K562 (cell line): Measurements from ENCODE around the gene ATP6V1G2. TPM values are rescaled to one million over a fixed set of nuclear protein-coding genes. Genes with fewer than 3 reads are reported as not detected.

ENCODE experiments used
- ATAC-seq: fragments of 200-7000 bp; cut with Tn5 transposase; 3 replicates; pipeline ENCODE4 v1.9.1; 2020; ENCODE audit warnings: moderate library complexity
- BruUV-seq: library from RNA; stranded (reverse); fragments of 400-500 nt; replicated peaks from 2 replicates; lab custom pipeline; 2021; lab: Mats Ljungman, UMichigan
- CTCF ChIA-PET: fragments of 300-600 bp; formaldehyde crosslinking; extraction: SDS; loops from one replicate; lab custom pipeline; 2021; ENCODE audit warnings: low intra/inter-chr PET ratio; lab: Yijun Ruan, JAX
- POLR2A ChIA-PET: fragments of 300-600, 350-650 bp; sonication (Branson Sonifier 250); formaldehyde crosslinking; extraction: SDS; loops from one replicate; lab custom pipeline; 2021; ENCODE audit warnings: antibody characterized with exemption, inconsistent platforms; lab: Yijun Ruan, JAX
- DNase-seq, 4 experiments: peaks; one replicate each; pipeline versions ENCODE4 v3.0.0 to v3.0.0-alpha.2; 2011 to 2018; ENCODE audit warnings: low spot score in 3 of 4, mixed read lengths in 3 of 4; ENCODE audit errors: extremely low read depth in 1 of 4
- FAIRE-seq: peaks from 2 replicates; lab custom pipeline; 2011; peaks lifted over from hg19 to GRCh38; lab: Jason Lieb, UNC
- H2AFZ ChIP-seq: 2 replicates; pipeline ENCODE4 v1.6.0; 2011; ENCODE audit warnings: low read depth, low read length, control low read depth, inconsistent platforms
- H3K27ac ChIP-seq: fragments of 200-600 bp; 3 replicates; pipeline ENCODE4 v1.8.0; 2011; ENCODE audit warnings: low read depth, mild to moderate bottlenecking, control low read depth, inconsistent platforms, low read length, moderate library complexity, mixed read lengths; ENCODE audit errors: extremely low read depth
- H3K27me3 ChIP-seq, 2 experiments: fragments of 300-600 bp in 1 of 2; 2 replicates in 1 of 2; 3 replicates in 1 of 2; pipeline versions ENCODE4 v1.6.0 to v1.8.0; 2011; ENCODE audit warnings: inconsistent platforms in 2 of 2, low read length in 2 of 2, mild to moderate bottlenecking in 1 of 2, mixed read lengths in 1 of 2, moderate library complexity in 1 of 2; ENCODE audit not compliant: control insufficient read depth in 2 of 2, insufficient read depth in 2 of 2
- H3K36me3 ChIP-seq: fragments of 300-600 bp; 3 replicates; pipeline ENCODE4 v1.8.0; 2011; ENCODE audit warnings: mild to moderate bottlenecking, low read length, inconsistent platforms; ENCODE audit not compliant: control insufficient read depth, insufficient read depth
- H3K4me1 ChIP-seq, 2 experiments: fragments of 200-600 bp in 1 of 2; replicated peaks in 1 of 2; 2 replicates in 1 of 2; 3 replicates in 1 of 2; pipeline versions ENCODE4 v1.5.1 to v1.8.0; 2011; ENCODE audit warnings: inconsistent platforms in 2 of 2, low read length in 2 of 2, mild to moderate bottlenecking in 1 of 2, mixed read lengths in 1 of 2, moderate library complexity in 1 of 2; ENCODE audit not compliant: control insufficient read depth in 2 of 2, insufficient read depth in 2 of 2
- H3K4me2 ChIP-seq: 2 replicates; pipeline ENCODE4 v1.6.1; 2011; ENCODE audit warnings: low read length, control low read depth, inconsistent platforms, mixed read lengths; ENCODE audit not compliant: insufficient read depth
- H3K4me3 ChIP-seq: fragments of 200-600 bp; sonication (generic), shearing (Covaris generic); 2 replicates; pipeline ENCODE4 v1.5.1; 2016; ENCODE audit warnings: control low read depth, inconsistent platforms
- H3K79me2 ChIP-seq: fragments of 200-600 bp; 3 replicates; pipeline ENCODE4 v1.8.0; 2011; ENCODE audit warnings: low read length, inconsistent platforms; ENCODE audit not compliant: control insufficient read depth, insufficient read depth
- H3K9ac ChIP-seq, 2 experiments: 2 replicates each; pipeline versions ENCODE4 v1.6.0 to v1.6.1; 2011; ENCODE audit warnings: low read depth in 2 of 2, low read length in 2 of 2, control low read depth in 1 of 2, inconsistent platforms in 1 of 2, mild to moderate bottlenecking in 1 of 2, mixed read lengths in 1 of 2; ENCODE audit not compliant: insufficient read depth in 1 of 2
- H3K9me1 ChIP-seq: one replicate; pipeline ENCODE4 v1.6.0; 2011; ENCODE audit warnings: inconsistent platforms, mild to moderate bottlenecking, low read length, moderate library complexity; ENCODE audit not compliant: control insufficient read depth, insufficient read depth
- H3K9me3 ChIP-seq: replicated peaks from 2 replicates; pipeline ENCODE4 v1.5.1; 2011; ENCODE audit warnings: low read depth, low read length, inconsistent platforms; ENCODE audit not compliant: control insufficient read depth, insufficient read depth
- H4K20me1 ChIP-seq: replicated peaks from 2 replicates; pipeline ENCODE4 v1.6.1; 2011; ENCODE audit warnings: low read length, inconsistent platforms, mixed read lengths; ENCODE audit not compliant: control insufficient read depth, insufficient read depth
- ATF2 ChIP-seq: sonication (generic); formaldehyde crosslinking; IDR thresholded peaks from 2 replicates; pipeline ENCODE4 v1.8.1; 2022; ENCODE audit warnings: missing genetic modification reagents
- BHLHE40 ChIP-seq: IDR thresholded peaks from 2 replicates; pipeline ENCODE4 v1.6.1; 2011; ENCODE audit warnings: low read length, improper control_type of control experiment
- DLX4 ChIP-seq: fragments of 250-450 bp; sonication (Bioruptor Pico); IDR thresholded peaks from 2 replicates; pipeline ENCODE4 v1.6.1; 2021; ENCODE audit warnings: mild to moderate bottlenecking
- GABPA ChIP-seq: fragments of 200-800 bp; sonication (Bioruptor generic); conservative IDR thresholded peaks from 2 replicates; pipeline ENCODE4 v1.6.1; 2016; ENCODE audit warnings: low read depth, missing genetic modification characterization, missing compliant biosample characterization
- LARP7 ChIP-seq: fragments of 450-650 bp; IDR thresholded peaks from 2 replicates; pipeline ENCODE4 v1.6.1; 2016
- MBD2 ChIP-seq: sonication (generic); IDR thresholded peaks from 2 replicates; pipeline ENCODE4 v1.6.1; 2016; ENCODE audit warnings: low read depth, borderline replicate concordance
- MIER1 ChIP-seq: fragments of 450-650 bp; IDR thresholded peaks from 2 replicates; pipeline ENCODE4 v1.6.1; 2016; ENCODE audit warnings: antibody characterized with exemption, mild to moderate bottlenecking, low read depth
- SIN3A ChIP-seq, 2 experiments: fragments of 150-350 bp in 1 of 2; IDR thresholded peaks; 2 replicates each; pipeline ENCODE4 v1.6.1; 2011 to 2016; ENCODE audit warnings: borderline replicate concordance in 2 of 2, low read depth in 2 of 2, low read length in 2 of 2, mild to moderate bottlenecking in 2 of 2, moderate library complexity in 2 of 2; ENCODE audit not compliant: control insufficient read depth in 1 of 2
- THAP12 ChIP-seq: fragments of 250-450 bp; sonication (Bioruptor Pico); IDR thresholded peaks from 2 replicates; pipeline ENCODE4 v1.9.0; 2021; ENCODE audit warnings: mild to moderate bottlenecking, inconsistent platforms
- TSC22D4 ChIP-seq: fragments of 450-650 bp; IDR thresholded peaks from 2 replicates; pipeline ENCODE4 v1.6.1; 2016; ENCODE audit warnings: missing genetic modification characterization, missing biosample characterization, control low read depth
- ZFP30 ChIP-seq: fragments of 250-450 bp; sonication (Bioruptor Pico); IDR thresholded peaks from 2 replicates; pipeline ENCODE4 v1.8.0; 2022; ENCODE audit warnings: moderate library complexity, mild to moderate bottlenecking, inconsistent platforms, borderline replicate concordance
- ZNF239 ChIP-seq: fragments of 250-450 bp; sonication (Bioruptor Pico); IDR thresholded peaks from 2 replicates; pipeline ENCODE4 v1.4.0; 2020; ENCODE audit warnings: mild to moderate bottlenecking
- WGBS: fragments of 100-300 bp; shearing (Covaris generic); methylation state at CpG from one replicate; pipeline ENCODE4 v1.1.6; 2016; ENCODE audit warnings: low coverage, mixed read lengths; ENCODE audit not compliant: insufficient coverage; ENCODE audit errors: missing lambda C conversion rate; 5-methylcytosine and 5-hydroxymethylcytosine counted together
- in situ Hi-C: fragments of 300-500 bp; cut with MboI; formaldehyde crosslinking; loops from 4 replicates; pipeline ENCODE4 v1.15.0; 2018; ENCODE audit warnings: inconsistent platforms, mixed read lengths
- intact Hi-C: fragments of 100-400 bp; cut with micrococcal nuclease; formaldehyde crosslinking; loops from 2 replicates; pipeline ENCODE4 v1.14.2; 2022
- polyA plus RNA-seq, 8 experiments: library from polyadenylated mRNA; depleted of rRNA in 4 of 8; stranded (reverse) in 5 of 8; unstranded in 3 of 8; fragments of >200 nt; fragmentation: Nextera tagmentation in 2 of 8; fragmentation: Illumina TruSeq in 1 of 8; extraction: Ambion mirVana in 2 of 8; extraction: Trizol in 1 of 8; gene quantifications; 2 replicates each; pipeline versions ENCODE4 v1.2.1 to v1.2.3, GENCODE V29; 2011 to 2014; ENCODE audit warnings: inconsistent platforms in 1 of 8, missing spikeins in 1 of 8
- total RNA-seq, 7 experiments: library from RNA; depleted of rRNA in 6 of 7; stranded (reverse); fragments of >200 nt in 6 of 7; fragmentation: Illumina TruSeq in 2 of 7; extraction: Trizol in 2 of 7; gene quantifications; 2 replicates each; pipeline versions ENCODE4 v1.2.1 to v1.2.3, GENCODE V29; 2011 to 2021; ENCODE audit warnings: low replicate concordance in 1 of 7

Gene ATP6V1G2
- total and polyA plus RNA-seq, 9 of the 15 experiments (the other 6 are each of a cell fraction or from before 2014, with no cell fraction given): 0.14 to 1.5 (median 0.33) TPM

GRCh38 chr6:31579546-31580437 lies 33.4 kb upstream of the ATP6V1G2 start:
- DNase-seq: no peak
- H3K4me2 ChIP-seq: peak overlapping the region; percentile 91
- intact Hi-C loops: loop anchor here (1.0 to 10.0 kb wide), 3 partner anchors 19 to 385 kb away; partner anchors contain the start of genes ATP6V1G2 and NFKBIL1
- no peaks in the 10 kb centered on the region for H3K9me1 ChIP-seq
- no peaks in the 10 kb centered on the region for H4K20me1 ChIP-seq
- no peaks in the 10 kb centered on the region for H3K36me3 ChIP-seq
- H3K79me2 ChIP-seq: no peaks in the 10 kb centered on the region
- no peak overlapping the region for H3K4me3 ChIP-seq
- ATAC-seq: no peak
- no TSS peak for BruUV-seq
- POLR2A ChIA-PET: interaction anchor here (0.6 to 3.3 kb wide), 12 partner anchors 9 to 1988 kb away, joined by 3 to 20 read pairs (median 4); partner anchors contain the start of genes APOM, DDX39B and MICB
- H3K27ac ChIP-seq: no peak overlapping the region
- H3K27me3 ChIP-seq: no peaks in the 10 kb centered on the region
- no peak overlapping the region for H3K9ac ChIP-seq
- peaks cover 0 to 30% of the 10 kb centered on the region in 2 experiments; a peak in 3 of 5 replicates for H3K4me1 ChIP-seq
- 68% methylated on average over 8 of the region's 8 CpGs for WGBS
- H3K9me3 ChIP-seq: no peaks in the 10 kb centered on the region
- no peak overlapping the region; the same call in 1 of the 2 replicates for H2AFZ ChIP-seq
- CTCF ChIA-PET: interaction anchor here (1.3 kb wide), 1 partner anchor 32 kb away, joined by 4 read pairs; the partner anchor contains the start of gene NFKBIL1
- no peak for FAIRE-seq
- in situ Hi-C loops: no loop called here
- TF ChIP-seq LARP7 (no peak), ATF2 (CRISPR knock-in tag) (no peak), ZNF239 (no peak), ZFP30 (CRISPR knock-in tag) (no peak), BHLHE40 (no peak), TSC22D4 (no peak), GABPA (tag) (peak; percentile 19; the same call in 1 of the 2 replicates), THAP12 (CRISPR knock-in tag) (no peak), MIER1 (no peak), MBD2 (no peak), DLX4 (CRISPR knock-in tag) (no peak), SIN3A (IDR thresholded peaks at IDR 0.05; ENCODE audit: borderline replicate concordance in 2 of 2, control insufficient read depth in 1 of 2, low read depth in 2 of 2, low read length in 2 of 2) (no peak)
